Measurements from ENCODE around the gene AS3MT. TPM values are rescaled to one million over a fixed set of nuclear protein-coding genes. Genes with fewer than 3 reads are reported as not detected.
A peak's percentile ranks its signal among the peaks of the same experiment; 100 is the strongest.
"Not testable (repeated sequence)": the region's sequence is repeated elsewhere in the genome, so short reads cannot be mapped to it uniquely, and the experiment has no call there.

AS3MT gene
- polyA plus RNA-seq, 2 of the 4 experiments (the other 2 are of a cell fraction), result 10.7 to 10.8 TPM

GRCh38 chr10:102843139-102843538 is 26.1 kb upstream of the AS3MT start:
- POLR2A ChIA-PET; H3K9me3 ChIP-seq; H3K4me2 ChIP-seq; H3K4me3 ChIP-seq; H3K27ac ChIP-seq; ATAC-seq; H3K4me1 ChIP-seq; DNase-seq (ENCODE audit: low read depth in 1 of 2, low spot score in 1 of 2); FAIRE-seq: not testable (repeated sequence)
- CTCF ChIA-PET, result interaction anchor here (1.4 to 1.5 kb wide), 2 partner anchors 10 to 59 kb away, joined by 4 to 6 read pairs; no protein-coding TSS in a partner anchor
- 47% methylated on average over 8 of the region's 8 CpGs for WGBS (ENCODE audit: missing lambda C conversion rate)
- TF ChIP-seq CTCF (IDR thresholded peaks at IDR 0.05) (peak; percentile 23; the same call in 1 of the 3 replicates), RAD21 (conservative IDR thresholded peaks at IDR 0.05 in 1 of 2, IDR thresholded peaks at IDR 0.05 in 1 of 2) (peak in 1 of 2 experiments; percentile 42; a peak in 3 of 5 replicates)

DNA sequence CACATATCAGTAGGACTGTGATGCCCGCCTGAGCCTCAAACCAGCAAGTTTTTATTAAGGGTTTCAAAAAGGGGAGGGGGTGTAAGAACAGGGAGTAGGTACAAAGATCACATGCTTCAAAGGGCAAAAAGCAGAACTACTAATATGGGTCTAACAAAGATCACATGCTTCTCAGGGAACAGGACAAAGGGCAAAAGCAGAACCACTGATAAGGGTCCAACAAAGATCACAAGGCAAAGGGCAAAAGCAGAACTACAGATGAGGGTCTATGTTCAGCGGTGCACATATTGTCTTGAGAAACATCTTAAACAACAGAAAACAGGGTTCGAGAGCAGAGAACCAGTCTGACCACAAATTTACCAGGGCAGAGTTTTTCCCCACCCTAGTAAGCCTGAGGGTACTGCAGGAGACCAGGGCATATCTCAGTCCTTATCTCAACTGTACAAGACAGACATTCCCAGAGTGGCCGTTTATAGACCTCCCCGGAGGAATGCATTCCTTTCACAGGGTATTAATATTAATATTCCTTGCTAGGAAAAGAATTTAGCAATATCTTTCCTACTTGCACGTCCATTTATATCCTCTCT is 25.0 kb upstream of the AS3MT start:
- H3K9me3 ChIP-seq; ATAC-seq; POLR2A ChIA-PET; H3K4me2 ChIP-seq; FAIRE-seq; H3K27ac ChIP-seq; DNase-seq (ENCODE audit: low read depth in 1 of 2, low spot score in 1 of 2); H3K4me1 ChIP-seq; H3K4me3 ChIP-seq: not testable (repeated sequence)
- CTCF ChIA-PET, result interaction anchor here (1.5 kb wide), 1 partner anchor 58 kb away, joined by 6 read pairs; no protein-coding TSS in a partner anchor
- 45% methylated on average over 6 of the region's 6 CpGs for WGBS (ENCODE audit: missing lambda C conversion rate)

- ChIA-PET POLR2A (no interaction called here), CTCF (interaction anchor here (1.8 to 3.8 kb wide), 2 partner anchors 9 to 56 kb away, joined by 13 to 35 read pairs; partner anchors contain the start of gene CYP17A1)
- Histone ChIP-seq H3K27ac (no peak overlapping the region), H3K4me2 (no peak overlapping the region), H3K4me1 (no peaks in the 10 kb centered on the region), H3K9me3 (no peaks in the 10 kb centered on the region), H3K4me3 (no peak overlapping the region)
- 30% methylated on average over 9 of the region's 9 CpGs for WGBS (ENCODE audit: missing lambda C conversion rate)
- no peak for ATAC-seq
- FAIRE-seq, result no peak
- no peak for DNase-seq (ENCODE audit: low read depth in 1 of 2, low spot score in 1 of 2)
- TF ChIP-seq ZC3H11A (IDR thresholded peaks at IDR 0.05), result no peak
- no peak for TF ChIP-seq MAFK (IDR thresholded peaks at IDR 0.05; ENCODE audit: partially characterized antibody)
- TF ChIP-seq, protein P1, sequence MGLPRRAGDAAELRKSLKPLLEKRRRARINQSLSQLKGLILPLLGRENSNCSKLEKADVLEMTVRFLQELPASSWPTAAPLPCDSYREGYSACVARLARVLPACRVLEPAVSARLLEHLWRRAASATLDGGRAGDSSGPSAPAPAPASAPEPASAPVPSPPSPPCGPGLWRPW (IDR thresholded peaks at IDR 0.05), result no peak
- TF ChIP-seq NR3C1 (IDR thresholded peaks at IDR 0.05), result no peak
- TF ChIP-seq, protein P2, sequence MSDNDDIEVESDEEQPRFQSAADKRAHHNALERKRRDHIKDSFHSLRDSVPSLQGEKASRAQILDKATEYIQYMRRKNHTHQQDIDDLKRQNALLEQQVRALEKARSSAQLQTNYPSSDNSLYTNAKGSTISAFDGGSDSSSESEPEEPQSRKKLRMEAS (IDR thresholded peaks at IDR 0.05), result no peak
- no peak for TF ChIP-seq USF2 (IDR thresholded peaks at IDR 0.05)
- no peak for TF ChIP-seq CHD4 (IDR thresholded peaks at IDR 0.05; ENCODE audit: borderline replicate concordance)
- TF ChIP-seq, protein P3, sequence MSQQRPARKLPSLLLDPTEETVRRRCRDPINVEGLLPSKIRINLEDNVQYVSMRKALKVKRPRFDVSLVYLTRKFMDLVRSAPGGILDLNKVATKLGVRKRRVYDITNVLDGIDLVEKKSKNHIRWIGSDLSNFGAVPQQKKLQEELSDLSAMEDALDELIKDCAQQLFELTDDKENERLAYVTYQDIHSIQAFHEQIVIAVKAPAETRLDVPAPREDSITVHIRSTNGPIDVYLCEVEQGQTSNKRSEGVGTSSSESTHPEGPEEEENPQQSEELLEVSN (IDR thresholded peaks at IDR 0.05; ENCODE audit: borderline replicate concordance, low read depth), result no peak
- TF ChIP-seq EHF (CRISPR knock-in tag; IDR thresholded peaks at IDR 0.05), result no peak
- no peak for TF ChIP-seq POLR2AphosphoS2 (conservative IDR thresholded peaks at IDR 0.05; ENCODE audit: low read length)
- TF ChIP-seq RNF2 (IDR thresholded peaks at IDR 0.05; ENCODE audit: borderline replicate concordance, low read depth), result no peak
- TF ChIP-seq HDAC2 (IDR thresholded peaks at IDR 0.05), result no peak
- no peak for TF ChIP-seq RARB (CRISPR knock-in tag; IDR thresholded peaks at IDR 0.05)
- TF ChIP-seq, protein P4, sequence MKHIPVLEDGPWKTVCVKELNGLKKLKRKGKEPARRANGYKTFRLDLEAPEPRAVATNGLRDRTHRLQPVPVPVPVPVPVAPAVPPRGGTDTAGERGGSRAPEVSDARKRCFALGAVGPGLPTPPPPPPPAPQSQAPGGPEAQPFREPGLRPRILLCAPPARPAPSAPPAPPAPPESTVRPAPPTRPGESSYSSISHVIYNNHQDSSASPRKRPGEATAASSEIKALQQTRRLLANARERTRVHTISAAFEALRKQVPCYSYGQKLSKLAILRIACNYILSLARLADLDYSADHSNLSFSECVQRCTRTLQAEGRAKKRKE (CRISPR knock-in tag; IDR thresholded peaks at IDR 0.05; ENCODE audit: low read depth), result no peak
- no peak for TF ChIP-seq JUN (IDR thresholded peaks at IDR 0.05)
- no peak for TF ChIP-seq ZNF302 (CRISPR knock-in tag; IDR thresholded peaks at IDR 0.05)
These were observed 23.8 kb upstream of the AS3MT start for GRCh38 chr10:102845352-102845902.

Data from A549 (cell line).